K562 (cell line): ENCODE measurements around the gene MYB. TPM values are rescaled to one million over a fixed set of nuclear protein-coding genes. Genes with fewer than 3 reads are reported as not detected.

Experiments
- E2F6 ChIP-seq, 2 experiments: IDR thresholded peaks; 2 replicates each; pipeline ENCODE4 v1.6.1; 2011; ENCODE audit warnings: borderline replicate concordance in 1 of 2, control low read depth in 1 of 2, low read depth in 1 of 2, low read length in 1 of 2, mild to moderate bottlenecking in 1 of 2, mixed read lengths in 1 of 2, moderate library complexity in 1 of 2; ENCODE audit not compliant: insufficient read depth in 1 of 2, insufficient read length in 1 of 2, poor library complexity in 1 of 2, severe bottlenecking in 1 of 2; ENCODE audit errors: extremely low read depth in 1 of 2
- GTF2F1 ChIP-seq: IDR thresholded peaks from 2 replicates; pipeline ENCODE4 v1.6.1; 2011; ENCODE audit warnings: low read depth, low read length, improper control_type of control experiment
- MEIS2 ChIP-seq: fragments of 450-650 bp; IDR thresholded peaks from 2 replicates; pipeline ENCODE4 v1.6.1; 2014; ENCODE audit warnings: mild to moderate bottlenecking; ENCODE audit not compliant: partially characterized antibody
- RCOR1 ChIP-seq, 2 experiments: IDR thresholded peaks; 2 replicates each; pipeline ENCODE4 v1.6.1; 2012; ENCODE audit warnings: low read depth in 2 of 2, low read length in 2 of 2, borderline replicate concordance in 1 of 2, improper control_type of control experiment in 1 of 2
- SNIP1 ChIP-seq: fragments of 450-650 bp; IDR thresholded peaks from 2 replicates; pipeline ENCODE4 v1.7.1; 2017; ENCODE audit warnings: low read depth, mild to moderate bottlenecking
- SRSF3 ChIP-seq: fragments of 200-400 bp; formaldehyde crosslinking; IDR thresholded peaks from 2 replicates; pipeline ENCODE4 v1.6.1; 2016; ENCODE audit warnings: mild to moderate bottlenecking, low read length, moderate library complexity; ENCODE audit not compliant: insufficient read depth
- TSHZ1 ChIP-seq: fragments of 250-450 bp; sonication (Bioruptor Pico); IDR thresholded peaks from 2 replicates; pipeline ENCODE4 v1.4.0; 2020; ENCODE audit warnings: mild to moderate bottlenecking, moderate library complexity
- ZNF121 ChIP-seq: sonication (generic); formaldehyde crosslinking; conservative IDR thresholded peaks from 2 replicates; pipeline ENCODE4 v1.8.0; 2022; ENCODE audit warnings: missing genetic modification reagents
- ZNF280A ChIP-seq: fragments of 450-650 bp; IDR thresholded peaks from 2 replicates; pipeline ENCODE4 v1.6.1; 2018; ENCODE audit warnings: mild to moderate bottlenecking, low read depth; ENCODE audit not compliant: partially characterized antibody
- ZNF318 ChIP-seq, 2 experiments: fragments of 450-650 bp; IDR thresholded peaks; 2 replicates each; pipeline ENCODE4 v1.6.1; 2016; ENCODE audit warnings: mild to moderate bottlenecking in 2 of 2, borderline replicate concordance in 1 of 2, low read depth in 1 of 2, moderate library complexity in 1 of 2
- polyA plus RNA-seq, 8 experiments: library from polyadenylated mRNA; depleted of rRNA in 4 of 8; stranded (reverse) in 5 of 8; unstranded in 3 of 8; fragments of >200 nt; fragmentation: Nextera tagmentation in 2 of 8; fragmentation: Illumina TruSeq in 1 of 8; extraction: Ambion mirVana in 2 of 8; extraction: Trizol in 1 of 8; gene quantifications; 2 replicates each; pipeline versions ENCODE4 v1.2.1 to v1.2.3, GENCODE V29; 2011 to 2014; ENCODE audit warnings: inconsistent platforms in 1 of 8, missing spikeins in 1 of 8
- total RNA-seq, 7 experiments: library from RNA; depleted of rRNA in 6 of 7; stranded (reverse); fragments of >200 nt in 6 of 7; fragmentation: Illumina TruSeq in 2 of 7; extraction: Trizol in 2 of 7; gene quantifications; 2 replicates each; pipeline versions ENCODE4 v1.2.1 to v1.2.3, GENCODE V29; 2011 to 2021; ENCODE audit warnings: low replicate concordance in 1 of 7

The MYB gene
- total and polyA plus RNA-seq, 9 of the 15 experiments (the other 6 are each of a cell fraction or from before 2014, with no cell fraction given): 35.8 to 218 (median 140) TPM

DNA sequence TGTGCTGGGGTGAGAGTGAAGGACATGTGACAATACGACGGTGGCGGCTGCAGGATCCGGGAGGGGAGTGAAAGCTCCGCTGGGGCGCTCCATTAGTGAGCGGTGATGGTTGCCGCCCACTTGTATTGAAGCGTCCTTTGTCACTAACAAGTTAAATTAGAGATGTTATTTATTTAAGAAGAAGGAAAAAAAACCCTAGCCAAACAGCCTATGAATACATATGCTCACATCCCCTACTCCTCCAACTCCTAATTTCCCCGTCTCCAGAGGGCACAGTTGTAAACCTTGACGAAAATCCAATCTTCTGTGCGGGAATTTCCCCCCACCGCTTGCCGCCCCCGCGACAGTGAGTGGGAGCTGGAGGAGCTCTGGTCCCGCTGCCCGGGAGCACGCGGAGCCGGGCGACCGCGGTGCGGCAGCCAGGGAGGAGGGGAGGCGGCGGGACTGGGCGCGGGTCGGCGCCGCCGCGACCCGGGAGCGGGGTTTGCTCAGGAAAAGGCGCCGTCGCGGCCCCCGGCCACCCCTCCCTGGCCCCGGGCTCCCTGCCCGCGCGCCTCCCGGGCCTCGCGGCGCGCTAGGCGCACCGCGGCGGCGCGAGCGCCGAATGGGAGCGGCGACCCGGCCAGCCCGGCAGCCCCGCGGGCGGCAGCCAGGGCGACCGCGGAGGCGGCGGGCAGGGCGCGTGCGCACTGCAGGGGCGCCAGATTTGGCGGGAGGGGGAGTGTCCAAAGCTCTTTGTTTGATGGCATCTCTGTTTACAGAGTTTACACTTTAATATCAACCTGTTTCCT lies at the start of gene MYB (continued):
- 0 out of 2 replicates have a peak, but pooled peaks have one; percentile 18 for TF ChIP-seq TSHZ1 (CRISPR knock-in tag)
- no peak for TF ChIP-seq SNIP1
- no peak for TF ChIP-seq ZNF121 (CRISPR knock-in tag)
- TF ChIP-seq RCOR1 (IDR thresholded peaks at IDR 0.05; ENCODE audit: borderline replicate concordance in 1 of 2, low read depth in 2 of 2, low read length in 2 of 2): peak in 1 of 2 experiments; percentile 92; a peak in 2 of 4 replicates
- TF ChIP-seq E2F6 (IDR thresholded peaks at IDR 0.05; ENCODE audit: borderline replicate concordance in 1 of 2, extremely low read depth in 1 of 2, insufficient read depth in 1 of 2, insufficient read length in 1 of 2, low read depth in 1 of 2, low read length in 1 of 2, poor library complexity in 1 of 2, severe bottlenecking in 1 of 2): peak; percentile 75 to 85
- TF ChIP-seq ZNF318 (IDR thresholded peaks at IDR 0.05; ENCODE audit: borderline replicate concordance in 1 of 2, low read depth in 1 of 2): no peak
- TF ChIP-seq ZNF280A: no peak
- TF ChIP-seq MEIS2: peak; percentile 42
- TF ChIP-seq GTF2F1: no peak
- no peak for TF ChIP-seq SRSF3
